Rectal smooth muscle tissue (tissue), 1 donor: Measurements from ENCODE around the gene TPD52L1.
A peak's percentile ranks its signal among the peaks of the same experiment; 100 is the strongest.

ENCODE experiments used
- H3K27ac ChIP-seq: one replicate; pipeline ENCODE4 v1.7.0; 2013; ENCODE audit warnings: low read depth, low read length, inconsistent platforms
- H3K27me3 ChIP-seq: one replicate; pipeline ENCODE4 v1.7.0; 2013; ENCODE audit warnings: low read length; ENCODE audit not compliant: control insufficient read depth, insufficient read depth
- H3K36me3 ChIP-seq: one replicate; pipeline ENCODE4 v1.7.0; 2013; ENCODE audit warnings: low read length; ENCODE audit not compliant: control insufficient read depth, insufficient read depth
- H3K4me1 ChIP-seq: one replicate; pipeline ENCODE4 v1.7.0; 2013; ENCODE audit warnings: low read length; ENCODE audit not compliant: control insufficient read depth, insufficient read depth
- H3K4me3 ChIP-seq: one replicate; pipeline ENCODE4 v1.7.0; 2013; ENCODE audit warnings: low read length
- H3K9ac ChIP-seq: one replicate; pipeline ENCODE4 v1.7.0; 2013; ENCODE audit warnings: low read length

Gene TPD52L1

GRCh38 chr6:125153391-125154117 lies at the start of gene TPD52L1:
TSS of gene TPD52L1 (plus strand) at chr6:125153773. CDS start at chr6:125153952, 179 bp downstream.
- Histone ChIP-seq H3K36me3 (no peaks in the 10 kb centered on the region), H3K27ac (peak within 1 kb of the TSS; percentile 68), H3K4me1 (peaks cover 3% of the 10 kb centered on the region), H3K4me3 (peak within 1 kb of the TSS; percentile 84), H3K27me3 (no peaks in the 10 kb centered on the region), H3K9ac (peak within 1 kb of the TSS; percentile 25)

GRCh38 chr6:125104425-125104824 lies 49.1 kb upstream of the TPD52L1 start:
- Histone ChIP-seq H3K9ac (no peak overlapping the region), H3K27me3 (no peaks in the 10 kb centered on the region), H3K4me3 (no peak overlapping the region), H3K27ac (peak overlapping the region; percentile 19), H3K4me1 (peaks cover 11% of the 10 kb centered on the region), H3K36me3 (no peaks in the 10 kb centered on the region)

GRCh38 chr6:125107048-125107447 lies 46.5 kb upstream of the TPD52L1 start:
- Histone ChIP-seq H3K36me3 (no peaks in the 10 kb centered on the region), H3K4me1 (peaks cover 8% of the 10 kb centered on the region), H3K9ac (no peak overlapping the region), H3K27me3 (no peaks in the 10 kb centered on the region), H3K4me3 (no peak overlapping the region), H3K27ac (no peak overlapping the region)

GRCh38 chr6:125107896-125108295 lies 45.7 kb upstream of the TPD52L1 start:
- Histone ChIP-seq H3K27ac (no peak overlapping the region), H3K4me3 (no peak overlapping the region), H3K27me3 (no peaks in the 10 kb centered on the region), H3K36me3 (no peaks in the 10 kb centered on the region), H3K4me1 (peaks cover 2% of the 10 kb centered on the region), H3K9ac (no peak overlapping the region)

GRCh38 chr6:125110056-125110455 lies 43.5 kb upstream of the TPD52L1 start:
- Histone ChIP-seq H3K4me1 (no peaks in the 10 kb centered on the region), H3K27ac (no peak overlapping the region), H3K9ac (no peak overlapping the region), H3K27me3 (no peaks in the 10 kb centered on the region), H3K4me3 (no peak overlapping the region), H3K36me3 (no peaks in the 10 kb centered on the region)

GRCh38 chr6:125111219-125111983 lies 42.2 kb upstream of the TPD52L1 start:
- H3K4me3 ChIP-seq = no peak overlapping the region
- H3K27me3 ChIP-seq = no peaks in the 10 kb centered on the region
- H3K9ac ChIP-seq = no peak overlapping the region
- H3K36me3 ChIP-seq = no peaks in the 10 kb centered on the region
- no peak overlapping the region for H3K27ac ChIP-seq
- H3K4me1 ChIP-seq = no peaks in the 10 kb centered on the region

- Histone ChIP-seq H3K36me3 (no peaks in the 10 kb centered on the region), H3K4me3 (no peak overlapping the region), H3K4me1 (no peaks in the 10 kb centered on the region), H3K9ac (no peak overlapping the region), H3K27me3 (no peaks in the 10 kb centered on the region), H3K27ac (no peak overlapping the region)
Measured at GRCh38 chr6:125112934-125113333, 40.6 kb upstream of the TPD52L1 start.

- no peak overlapping the region for H3K4me3 ChIP-seq
- no peak overlapping the region for H3K27ac ChIP-seq
- H3K27me3 ChIP-seq = no peaks in the 10 kb centered on the region
- no peak overlapping the region for H3K9ac ChIP-seq
- no peaks in the 10 kb centered on the region for H3K4me1 ChIP-seq
- H3K36me3 ChIP-seq = no peaks in the 10 kb centered on the region
Measured at GRCh38 chr6:125114248-125114858, 39.2 kb upstream of the TPD52L1 start.

GRCh38 chr6:125116170-125116569 lies 37.4 kb upstream of the TPD52L1 start:
- H3K27me3 ChIP-seq = no peaks in the 10 kb centered on the region
- no peak overlapping the region for H3K4me3 ChIP-seq
- no peak overlapping the region for H3K9ac ChIP-seq
- H3K36me3 ChIP-seq = no peaks in the 10 kb centered on the region
- H3K4me1 ChIP-seq = no peaks in the 10 kb centered on the region
- H3K27ac ChIP-seq = no peak overlapping the region

GRCh38 chr6:125116710-125117109 lies 36.9 kb upstream of the TPD52L1 start:
- Histone ChIP-seq H3K36me3 (no peaks in the 10 kb centered on the region), H3K27me3 (no peaks in the 10 kb centered on the region), H3K27ac (no peak overlapping the region), H3K9ac (no peak overlapping the region), H3K4me3 (no peak overlapping the region), H3K4me1 (no peaks in the 10 kb centered on the region)

- no peaks in the 10 kb centered on the region for H3K4me1 ChIP-seq
- H3K4me3 ChIP-seq = no peak overlapping the region
- no peaks in the 10 kb centered on the region for H3K27me3 ChIP-seq
- H3K27ac ChIP-seq = no peak overlapping the region
- no peak overlapping the region for H3K9ac ChIP-seq
- no peaks in the 10 kb centered on the region for H3K36me3 ChIP-seq
Measured at GRCh38 chr6:125117818-125118217, 35.8 kb upstream of the TPD52L1 start.

GRCh38 chr6:125120054-125120590 lies 33.5 kb upstream of the TPD52L1 start:
- no peaks in the 10 kb centered on the region for H3K27me3 ChIP-seq
- no peaks in the 10 kb centered on the region for H3K36me3 ChIP-seq
- H3K9ac ChIP-seq = no peak overlapping the region
- H3K4me3 ChIP-seq = no peak overlapping the region
- no peak overlapping the region for H3K27ac ChIP-seq
- no peaks in the 10 kb centered on the region for H3K4me1 ChIP-seq
